HT1080 (cell line): ENCODE data around the gene CLDN7. TPM values are rescaled to one million over a fixed set of nuclear protein-coding genes. Genes with fewer than 3 reads are reported as not detected.

Source experiments
- DNase-seq: peaks from one replicate; pipeline ENCODE4 v3.0.0-alpha.2; 2015; ENCODE audit warnings: low read depth
- total RNA-seq: library from RNA; depleted of rRNA; stranded (reverse); fragments of >200 nt; shearing (Covaris generic); gene quantifications from 2 replicates; pipeline ENCODE4 v1.2.3, GENCODE V29; 2014

CLDN7 gene
- total RNA-seq, 1 experiment from 2014 or later: not detected

- DNase-seq: no peak
These were observed 40.8 kb downstream of the CLDN7 start for GRCh38 chr17:7221278-7222092.

- peak; percentile 78 for DNase-seq
These were observed 41.5 kb downstream of the CLDN7 start for GRCh38 chr17:7220593-7221277.

- peak; percentile 81 for DNase-seq
These were observed 42.3 kb downstream of the CLDN7 start, which contains the start of the genes ACADVL and DLG4 for GRCh38 chr17:7219812-7220592. TSS of gene ACADVL (plus strand) at chr17:7219938. CDS start at chr17:7219985, 47 bp downstream. TSS of gene DLG4 (minus strand) at chr17:7219836.

GRCh38 chr17:7219229-7219811 lies 43.0 kb downstream of the CLDN7 start:
- no peak for DNase-seq

- no peak for DNase-seq
These were observed 43.5 kb downstream of the CLDN7 start for GRCh38 chr17:7218758-7219157.

- no peak for DNase-seq
These were observed 44.1 kb downstream of the CLDN7 start for GRCh38 chr17:7218166-7218565.

GRCh38 chr17:7217113-7217987 lies 44.9 kb downstream of the CLDN7 start:
- no peak for DNase-seq

- no peak for DNase-seq
These were observed 45.8 kb downstream of the CLDN7 start for GRCh38 chr17:7216242-7217112.

GRCh38 chr17:7215652-7216180 lies 46.6 kb downstream of the CLDN7 start:
- DNase-seq: peak; percentile 44

- no peak for DNase-seq
These were observed 47.1 kb downstream of the CLDN7 start for GRCh38 chr17:7215136-7215638.

- peak; percentile 94 for DNase-seq
These were observed 47.8 kb downstream of the CLDN7 start for GRCh38 chr17:7214300-7215135.

- DNase-seq: peak; percentile 75
These were observed 48.4 kb downstream of the CLDN7 start for GRCh38 chr17:7213895-7214299.

GRCh38 chr17:7211491-7212273 lies 50.6 kb downstream of the CLDN7 start:
- DNase-seq: no peak
